Measurements from ENCODE around the gene CNOT4.
"Not testable (repeated sequence)": the region's sequence is repeated elsewhere in the genome, so short reads cannot be mapped to it uniquely, and the experiment has no call there.

DNA sequence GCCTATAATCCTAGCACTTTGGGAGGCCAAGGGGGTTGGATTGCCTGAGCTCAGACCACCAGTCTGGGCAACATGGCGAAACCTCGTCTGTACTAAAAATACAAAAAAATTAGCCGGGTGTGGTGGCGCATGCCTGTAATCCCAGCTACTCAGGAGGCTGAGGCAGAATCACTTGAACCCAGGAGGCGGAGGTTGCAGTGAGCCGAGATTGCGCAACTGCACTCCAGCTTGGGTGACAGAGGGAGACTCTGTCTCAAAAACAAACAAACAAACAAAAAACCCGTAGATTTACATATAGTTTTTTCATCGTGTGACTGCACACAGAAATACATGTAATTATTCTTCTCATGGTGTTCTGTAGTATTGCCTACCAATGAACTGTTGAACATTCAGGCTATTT, 158.8 kb downstream of the CNOT4 start:
- TF ChIP-seq, protein P1, sequence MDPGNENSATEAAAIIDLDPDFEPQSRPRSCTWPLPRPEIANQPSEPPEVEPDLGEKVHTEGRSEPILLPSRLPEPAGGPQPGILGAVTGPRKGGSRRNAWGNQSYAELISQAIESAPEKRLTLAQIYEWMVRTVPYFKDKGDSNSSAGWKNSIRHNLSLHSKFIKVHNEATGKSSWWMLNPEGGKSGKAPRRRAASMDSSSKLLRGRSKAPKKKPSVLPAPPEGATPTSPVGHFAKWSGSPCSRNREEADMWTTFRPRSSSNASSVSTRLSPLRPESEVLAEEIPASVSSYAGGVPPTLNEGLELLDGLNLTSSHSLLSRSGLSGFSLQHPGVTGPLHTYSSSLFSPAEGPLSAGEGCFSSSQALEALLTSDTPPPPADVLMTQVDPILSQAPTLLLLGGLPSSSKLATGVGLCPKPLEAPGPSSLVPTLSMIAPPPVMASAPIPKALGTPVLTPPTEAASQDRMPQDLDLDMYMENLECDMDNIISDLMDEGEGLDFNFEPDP (CRISPR knock-in tag; conservative IDR thresholded peaks at IDR 0.05), result not testable (repeated sequence)
- TF ChIP-seq SETDB1 (CRISPR knock-in tag; IDR thresholded peaks at IDR 0.05; ENCODE audit: borderline replicate concordance); TOPORS (CRISPR knock-in tag; IDR thresholded peaks at IDR 0.05): not testable (repeated sequence)

Measured in HepG2 (cell line).